ENCODE results near the gene LIPK.

DNA sequence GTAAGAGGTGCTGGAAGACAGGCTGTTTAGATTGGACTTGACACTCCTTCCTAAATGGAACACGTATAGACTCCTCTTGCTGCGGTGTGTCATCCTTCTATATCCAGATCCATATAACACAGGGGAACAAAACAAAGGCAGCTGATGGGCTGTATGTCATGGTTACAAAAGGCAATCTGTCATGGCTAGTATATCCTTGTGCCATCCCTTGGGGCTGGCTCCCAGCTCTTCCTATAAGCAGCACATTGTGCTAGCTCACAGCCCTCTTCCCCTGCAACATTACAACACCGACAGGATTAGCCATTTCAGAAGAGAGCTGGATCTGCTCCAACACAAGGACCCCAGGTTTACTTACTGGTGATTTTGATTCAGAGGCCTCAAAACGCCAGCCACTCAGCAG is 15.3 kb downstream of the LIPK start:
- no peak for TF ChIP-seq TAF1 (IDR thresholded peaks at IDR 0.05; ENCODE audit: borderline replicate concordance, low read depth, low read length)
- TF ChIP-seq, protein P1, sequence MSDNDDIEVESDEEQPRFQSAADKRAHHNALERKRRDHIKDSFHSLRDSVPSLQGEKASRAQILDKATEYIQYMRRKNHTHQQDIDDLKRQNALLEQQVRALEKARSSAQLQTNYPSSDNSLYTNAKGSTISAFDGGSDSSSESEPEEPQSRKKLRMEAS (IDR thresholded peaks at IDR 0.05; ENCODE audit: low read depth): no peak
- TF ChIP-seq, protein P2, sequence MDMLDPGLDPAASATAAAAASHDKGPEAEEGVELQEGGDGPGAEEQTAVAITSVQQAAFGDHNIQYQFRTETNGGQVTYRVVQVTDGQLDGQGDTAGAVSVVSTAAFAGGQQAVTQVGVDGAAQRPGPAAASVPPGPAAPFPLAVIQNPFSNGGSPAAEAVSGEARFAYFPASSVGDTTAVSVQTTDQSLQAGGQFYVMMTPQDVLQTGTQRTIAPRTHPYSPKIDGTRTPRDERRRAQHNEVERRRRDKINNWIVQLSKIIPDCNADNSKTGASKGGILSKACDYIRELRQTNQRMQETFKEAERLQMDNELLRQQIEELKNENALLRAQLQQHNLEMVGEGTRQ (IDR thresholded peaks at IDR 0.05; ENCODE audit: borderline replicate concordance, low read depth, low read length): no peak
- TF ChIP-seq FOSL2 (IDR thresholded peaks at IDR 0.05; ENCODE audit: borderline replicate concordance, low read depth): no peak
- no peak for TF ChIP-seq EZH2phosphoT487 (IDR thresholded peaks at IDR 0.05; ENCODE audit: borderline replicate concordance, low read depth)
- TF ChIP-seq ELF1 (IDR thresholded peaks at IDR 0.05): no peak
- no peak for TF ChIP-seq CTCF (IDR thresholded peaks at IDR 0.05)
- no peak for TF ChIP-seq SIN3A (IDR thresholded peaks at IDR 0.05; ENCODE audit: borderline replicate concordance, low read depth, low read length)
- TF ChIP-seq FOXM1 (IDR thresholded peaks at IDR 0.05; ENCODE audit: low read depth): no peak
